ENCODE data around the gene MAMDC4. TPM values are rescaled to one million over a fixed set of nuclear protein-coding genes. Genes with fewer than 3 reads are reported as not detected.

Gene MAMDC4
- total RNA-seq, 1 experiment from 2014 or later, result 6.3 TPM

GRCh38 chr9:136856079-136856476 is 3.9 kb downstream of the MAMDC4 start:
- no peak overlapping the region for H3K4me3 ChIP-seq (ENCODE audit: low read depth in 2 of 2, low read length in 2 of 2)
- no TSS peak for BruUV-seq (replicated peaks)
- ChIA-PET POLR2A (interaction anchor here (0.6 kb wide), 1 partner anchor 1146 kb away, joined by 11 read pairs; no protein-coding TSS in a partner anchor), CTCF (no interaction called here)
- intact Hi-C loops (cut with micrococcal nuclease; ENCODE audit: unreplicated experiment) (no loop called here), in situ Hi-C loops (cut with HindIII; ENCODE audit: low pct_unique_long_range_greater_than_20kb, low sequenced_read_pairs) (no loop called here)
- H3K36me3 ChIP-seq (ENCODE audit: control insufficient read depth, insufficient read depth, low read length), result no peaks in the 10 kb centered on the region
- H3K9me3 ChIP-seq (ENCODE audit: control insufficient read depth, insufficient read depth, low read depth, low read length), result no peaks in the 10 kb centered on the region
- ATAC-seq (no peak), DNase-seq (ENCODE audit: low read depth, low spot score) (no peak)
- no peak overlapping the region for H3K27ac ChIP-seq (ENCODE audit: low read length)
- no peaks in the 10 kb centered on the region for H3K27me3 ChIP-seq (ENCODE audit: control insufficient read depth, insufficient read depth, low read length)
- TF ChIP-seq CTCF (IDR thresholded peaks at IDR 0.05) (no peak), POLR2AphosphoS5 (IDR thresholded peaks at IDR 0.05; ENCODE audit: low read depth, low read length) (no peak), REST (IDR thresholded peaks at IDR 0.05; ENCODE audit: insufficient read depth in 1 of 2, low read depth in 2 of 2, low read length in 1 of 2) (no peak), SIN3A (IDR thresholded peaks at IDR 0.05; ENCODE audit: borderline replicate concordance, insufficient read depth, low read depth, low read length) (no peak), TCF7L2 (IDR thresholded peaks at IDR 0.05; ENCODE audit: low read depth, low read length) (no peak)
- peaks cover 44% of the 10 kb centered on the region for H3K4me1 ChIP-seq (ENCODE audit: control insufficient read depth, insufficient read depth, low read length)

GRCh38 chr9:136856541-136857141 is 4.5 kb downstream of the MAMDC4 start:
- in situ Hi-C loops (cut with HindIII; ENCODE audit: low pct_unique_long_range_greater_than_20kb, low sequenced_read_pairs) (no loop called here), intact Hi-C loops (cut with micrococcal nuclease; ENCODE audit: unreplicated experiment) (no loop called here)
- ChIA-PET CTCF (no interaction called here), POLR2A (no interaction called here)
- TF ChIP-seq REST (IDR thresholded peaks at IDR 0.05; ENCODE audit: insufficient read depth in 1 of 2, low read depth in 2 of 2, low read length in 1 of 2), result no peak
- Histone ChIP-seq H3K9me3 (ENCODE audit: control insufficient read depth, insufficient read depth, low read depth, low read length) (no peaks in the 10 kb centered on the region), H3K36me3 (ENCODE audit: control insufficient read depth, insufficient read depth, low read length) (no peaks in the 10 kb centered on the region), H3K27ac (ENCODE audit: low read length) (no peak overlapping the region), H3K27me3 (ENCODE audit: control insufficient read depth, insufficient read depth, low read length) (no peaks in the 10 kb centered on the region), H3K4me1 (ENCODE audit: control insufficient read depth, insufficient read depth, low read length) (peaks cover 39% of the 10 kb centered on the region), H3K4me3 (ENCODE audit: low read depth in 2 of 2, low read length in 2 of 2) (no peak overlapping the region)
- no peak for DNase-seq (ENCODE audit: low read depth, low spot score)
- BruUV-seq (replicated peaks), result no TSS peak
- ATAC-seq, result no peak
